ENCODE measurements around the gene GPX4.
"Not testable (repeated sequence)": the region's sequence is repeated elsewhere in the genome, so short reads cannot be mapped to it uniquely, and the experiment has no call there.

GPX4 gene

GRCh38 chr19:1113986-1114483 is 10.2 kb downstream of the GPX4 start:
- DNase-seq (ENCODE audit: low read depth in 2 of 2), result no peak

DNA sequence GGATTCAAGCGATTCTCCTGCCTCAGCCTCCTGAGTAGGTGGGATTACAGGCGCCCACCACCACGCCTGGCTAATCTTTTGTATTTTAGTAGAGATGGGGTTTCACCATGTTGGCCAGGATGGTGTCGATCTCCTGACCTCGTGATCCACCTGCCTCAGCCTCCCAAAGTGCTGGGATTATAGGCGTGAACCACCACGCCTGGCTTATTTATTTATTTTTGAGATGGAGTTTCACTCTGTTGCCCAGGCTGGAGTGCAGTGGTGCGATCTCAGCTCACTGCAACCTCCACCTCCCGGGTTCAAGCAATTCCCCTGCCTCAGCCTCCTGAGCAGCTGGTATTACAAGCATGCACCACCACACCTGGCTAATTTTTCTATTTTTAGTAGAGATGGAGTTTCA is 10.9 kb downstream of the GPX4 start:
- DNase-seq (ENCODE audit: low read depth in 2 of 2), result not testable (repeated sequence)

DNA sequence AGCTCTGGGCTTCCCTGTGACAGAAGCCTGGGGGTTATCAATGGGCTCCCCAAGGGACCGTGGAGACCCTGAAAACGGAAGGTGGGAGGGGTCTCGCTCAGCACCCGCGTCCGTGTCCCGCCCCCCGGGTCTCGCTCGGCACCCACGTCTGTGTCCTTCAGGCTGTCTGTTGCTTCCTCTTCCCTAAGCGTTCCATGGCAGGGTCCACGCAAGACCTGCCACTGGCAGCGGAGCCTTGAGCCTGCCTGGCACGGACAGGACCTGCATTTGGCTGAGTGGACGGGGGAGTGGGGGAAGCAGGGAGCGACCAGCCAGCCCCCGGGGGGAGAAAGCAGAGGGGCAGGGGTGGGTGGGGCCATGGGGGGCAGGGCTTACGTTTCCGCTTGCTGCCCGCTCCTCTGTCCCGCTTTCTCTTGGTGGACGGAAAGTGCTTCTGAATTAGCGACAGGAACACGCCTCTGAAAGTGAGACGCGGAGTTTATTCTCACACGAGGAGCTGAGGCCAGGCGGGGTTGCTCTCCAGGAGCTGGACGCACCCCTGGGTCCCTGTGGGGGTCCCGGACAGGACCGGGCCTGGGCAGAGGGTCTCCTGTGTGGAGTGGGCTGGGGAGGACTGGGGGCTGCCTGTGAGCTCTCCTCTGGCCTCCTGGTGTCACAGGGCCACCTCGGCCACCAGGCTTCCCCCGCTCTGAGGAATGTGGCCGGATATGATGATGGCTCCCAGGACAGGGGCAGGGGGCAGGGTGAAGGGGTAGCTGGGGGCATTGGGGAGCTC is 12.0 kb downstream of the GPX4 start:
- no peak for DNase-seq (ENCODE audit: low read depth in 2 of 2)

- DNase-seq (ENCODE audit: low read depth in 2 of 2), result no peak
Observed at GRCh38 chr19:1116726-1117581, 13.2 kb downstream of the GPX4 start.

DNA sequence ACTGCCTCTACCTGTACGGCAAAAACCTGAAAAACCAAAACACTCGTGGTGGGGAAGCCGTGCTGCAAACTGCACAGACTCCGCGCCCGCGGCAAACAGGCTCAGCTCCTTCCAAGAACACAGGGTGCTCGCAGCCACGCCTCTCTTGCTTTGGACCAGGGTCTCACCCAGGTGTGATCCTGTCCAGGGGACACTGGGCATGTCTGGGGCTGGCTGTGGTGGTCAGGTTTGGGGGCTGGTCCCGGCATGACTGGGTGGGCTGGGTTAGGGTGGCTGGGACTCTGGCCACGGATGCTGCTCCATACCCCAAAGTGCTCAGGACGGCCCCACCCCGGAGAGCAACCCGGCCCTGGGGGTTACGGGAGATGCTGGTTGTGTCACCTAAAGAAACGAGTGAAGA is 13.9 kb downstream of the GPX4 start:
- DNase-seq (ENCODE audit: low read depth in 2 of 2), result no peak

- DNase-seq (ENCODE audit: low read depth in 2 of 2), result no peak
Observed at GRCh38 chr19:1118999-1119398, 15.2 kb downstream of the GPX4 start.

DNA sequence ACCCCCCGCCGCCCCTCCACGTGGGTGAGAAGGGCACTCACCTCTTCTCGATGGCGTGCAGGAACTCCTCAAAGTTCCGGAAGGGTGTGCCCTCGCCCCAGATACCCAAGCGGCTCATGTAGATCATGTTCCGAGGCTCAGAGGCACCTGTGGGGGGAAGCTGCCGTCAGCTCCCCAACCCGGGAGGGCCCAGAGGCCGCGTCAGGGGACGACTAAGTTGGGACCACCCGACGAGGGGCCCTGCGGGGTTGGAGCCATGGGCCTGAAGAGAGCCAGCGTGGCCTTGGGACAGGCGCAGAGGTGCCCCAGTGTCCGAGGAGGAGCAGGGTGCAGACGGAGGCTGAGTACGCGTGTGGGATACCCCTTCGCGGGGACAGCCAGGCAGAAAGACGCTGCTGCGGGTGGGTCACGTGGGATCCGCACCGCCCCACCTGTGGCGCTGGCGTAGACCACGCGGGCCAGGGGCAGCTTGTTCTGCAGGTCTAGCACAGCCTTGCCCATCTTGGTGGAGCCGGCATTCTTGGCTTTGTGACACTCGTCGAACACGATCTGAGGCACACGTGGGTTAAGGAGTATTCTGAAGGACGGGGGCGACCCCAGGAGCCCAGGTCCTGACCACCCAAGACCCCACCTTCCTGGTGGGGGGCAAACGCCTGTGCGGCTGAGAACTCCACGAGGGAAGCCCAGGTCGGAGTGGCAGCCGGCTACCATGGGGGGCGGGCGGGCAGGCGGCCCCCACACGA is 15.9 kb downstream of the GPX4 start:
- DNase-seq (ENCODE audit: low read depth in 2 of 2), result no peak

GRCh38 chr19:1121395-1121794 is 17.6 kb downstream of the GPX4 start:
- DNase-seq (ENCODE audit: low read depth in 2 of 2), result no peak

- no peak for DNase-seq (ENCODE audit: low read depth in 2 of 2)
Observed at GRCh38 chr19:1122021-1122971, 18.5 kb downstream of the GPX4 start.

DNA sequence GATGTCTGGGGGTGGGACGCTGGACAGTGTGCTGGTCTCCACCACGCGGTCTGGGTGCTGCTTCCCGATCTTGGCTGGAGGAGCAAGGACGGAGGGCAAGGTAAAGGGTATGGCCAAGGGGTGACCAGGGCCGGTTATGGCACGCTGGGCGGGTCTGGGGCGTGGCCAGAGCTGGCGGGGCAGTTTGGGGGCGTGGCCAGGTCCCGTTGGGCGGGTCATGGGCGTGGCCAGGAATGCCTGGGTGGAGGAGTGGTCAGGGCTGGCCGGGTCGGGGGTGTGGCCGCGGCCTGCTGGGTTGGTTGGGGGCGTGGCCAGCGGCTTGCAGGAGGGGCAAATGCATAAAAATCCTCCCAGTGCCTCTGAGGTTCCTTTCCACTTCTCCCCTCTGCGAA is 19.2 kb downstream of the GPX4 start:
- no peak for DNase-seq (ENCODE audit: low read depth in 2 of 2)

- DNase-seq (ENCODE audit: low read depth in 2 of 2), result no peak
Observed at GRCh38 chr19:1123381-1123780, 19.6 kb downstream of the GPX4 start.

DNA sequence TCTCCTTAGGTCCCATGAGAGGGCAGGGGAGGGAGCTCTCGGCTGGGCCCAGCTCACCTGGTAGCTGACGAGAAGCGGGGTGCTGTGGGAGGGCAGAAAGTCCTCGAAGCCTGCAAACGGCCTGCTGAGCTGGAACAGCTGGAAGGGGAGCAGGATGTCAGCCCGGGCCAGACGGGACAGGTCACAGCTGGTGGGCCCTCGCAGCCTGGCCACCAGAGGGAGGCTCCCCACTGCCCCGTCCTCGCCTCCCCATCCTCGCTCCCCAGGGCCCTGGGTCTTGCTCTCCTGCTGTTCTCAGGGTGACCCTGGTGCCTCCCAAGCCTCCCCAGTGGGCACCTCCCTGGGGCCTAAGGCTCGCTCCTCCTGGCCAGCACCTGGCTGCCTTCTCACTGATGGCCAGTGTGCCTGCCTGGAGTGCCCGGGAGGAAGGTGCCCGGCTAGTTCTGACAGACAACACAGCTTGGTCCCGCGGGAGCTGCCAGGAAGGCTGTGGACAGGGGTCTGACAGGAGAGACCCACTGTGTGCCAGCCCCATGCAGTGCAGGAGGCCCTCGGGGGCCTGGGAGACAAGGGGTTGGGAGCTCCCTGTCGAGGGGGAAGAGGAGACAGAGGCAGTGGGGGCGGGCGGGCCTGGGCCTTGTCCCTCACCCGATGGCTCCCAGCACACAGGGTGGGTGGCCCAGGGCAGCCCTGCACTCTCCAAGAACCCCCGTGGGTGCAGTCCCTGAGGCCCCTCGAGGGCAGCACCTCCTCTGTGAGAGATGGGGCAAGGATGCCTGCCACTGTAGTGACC is 20.3 kb downstream of the GPX4 start:
- no peak for DNase-seq (ENCODE audit: low read depth in 2 of 2)

DNA sequence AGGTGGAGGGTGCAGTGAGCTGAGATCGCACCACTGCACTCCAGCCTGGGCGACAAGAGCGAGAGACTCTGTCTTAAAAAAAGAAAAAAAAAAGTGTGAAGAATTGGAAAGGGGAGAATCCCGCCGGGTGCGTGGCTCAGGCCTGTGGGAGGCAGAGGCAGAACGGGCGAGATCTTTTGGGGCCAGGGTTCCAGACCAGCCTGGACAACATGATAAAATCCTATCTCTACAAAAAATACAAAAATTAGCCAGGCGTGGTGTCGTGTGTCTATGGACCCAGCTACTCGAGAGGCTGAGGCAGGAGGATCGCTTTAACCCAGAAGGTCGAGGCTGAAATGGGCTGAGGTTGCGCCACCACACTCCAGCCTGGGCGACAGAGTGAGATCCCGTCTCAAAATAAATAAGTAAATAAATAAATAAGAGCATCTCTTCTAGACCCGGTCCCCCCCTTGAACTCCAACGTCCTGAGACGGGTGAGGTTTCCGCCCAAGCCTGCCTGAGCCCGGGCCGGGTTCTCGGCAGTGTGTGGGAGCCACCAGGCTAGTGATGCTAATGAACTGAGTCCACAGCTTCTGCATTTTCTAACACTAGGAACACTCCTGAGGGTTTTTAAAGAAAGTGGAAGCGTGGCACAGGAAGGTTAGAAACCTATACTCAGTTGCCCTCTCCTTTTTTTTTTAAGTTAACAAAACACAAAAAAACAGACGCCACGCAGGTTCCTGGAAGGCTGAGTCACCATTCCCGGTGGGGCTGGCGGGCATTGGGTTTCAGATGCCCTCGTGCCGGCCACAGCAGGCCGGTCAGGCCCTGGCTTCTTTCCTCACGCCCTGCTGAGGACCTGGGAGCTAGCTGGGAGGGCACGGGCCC is 22.0 kb downstream of the GPX4 start:
- no peak for DNase-seq (ENCODE audit: low read depth in 2 of 2)

GRCh38 chr19:1126984-1127760 is 23.4 kb downstream of the GPX4 start:
- no peak for DNase-seq (ENCODE audit: low read depth in 2 of 2)

GRCh38 chr19:1128106-1128505 is 24.3 kb downstream of the GPX4 start:
- DNase-seq (ENCODE audit: low read depth in 2 of 2), result no peak

DNA sequence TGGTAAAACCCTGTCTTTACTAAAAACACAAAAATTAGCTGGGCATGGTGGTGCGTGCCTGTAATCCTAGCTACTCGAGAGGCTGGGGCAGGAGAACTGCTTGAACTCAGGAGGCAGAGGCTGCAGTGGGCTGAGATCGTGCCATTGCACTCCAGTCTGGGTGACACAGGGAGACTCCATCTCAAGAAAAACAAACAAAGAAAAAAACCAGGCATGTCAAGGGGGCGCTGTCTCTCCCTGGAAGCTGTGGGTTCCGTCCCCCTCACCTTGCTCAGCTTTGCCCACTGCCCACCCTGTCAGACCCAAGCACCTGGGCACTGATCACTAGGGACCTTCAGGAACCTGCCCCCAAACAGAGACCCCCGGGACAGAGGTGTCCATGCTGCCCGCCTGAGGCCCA is 25.3 kb downstream of the GPX4 start:
- not testable (repeated sequence) for DNase-seq (ENCODE audit: low read depth in 2 of 2)

- DNase-seq (ENCODE audit: low read depth in 2 of 2), result no peak
Observed at GRCh38 chr19:1129535-1129934, 25.7 kb downstream of the GPX4 start.
